Measurements from ENCODE around the gene GALNT4.

The GALNT4 gene

DNA sequence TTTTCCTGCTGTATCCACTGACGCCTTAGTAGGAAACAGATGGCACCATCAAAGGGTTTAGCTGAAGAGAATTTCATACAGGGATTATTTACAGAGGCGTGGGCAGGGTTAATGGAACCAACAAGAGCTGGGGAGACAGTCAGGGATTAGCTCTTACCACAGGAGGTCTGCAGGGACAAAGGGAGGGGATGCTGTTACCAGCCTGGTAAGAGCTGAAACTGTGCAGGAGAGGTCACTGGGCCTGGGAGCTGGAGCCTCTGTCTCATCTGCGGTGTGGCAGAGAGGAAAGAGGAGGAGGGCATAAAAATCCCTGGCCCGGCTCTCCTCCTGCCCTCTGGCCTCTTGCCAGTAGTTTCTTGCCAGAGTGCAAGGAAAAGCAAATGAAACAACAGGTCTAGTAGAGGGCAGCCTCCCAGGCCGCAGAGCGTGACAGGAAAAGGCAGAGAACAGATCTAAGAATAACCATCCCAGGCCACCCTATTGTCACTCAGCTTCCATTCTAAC, 20.1 kb upstream of the GALNT4 start:
- H3K4me3 ChIP-seq (ENCODE audit: low read depth, low read length) = no peak overlapping the region
- TF ChIP-seq, protein P1, sequence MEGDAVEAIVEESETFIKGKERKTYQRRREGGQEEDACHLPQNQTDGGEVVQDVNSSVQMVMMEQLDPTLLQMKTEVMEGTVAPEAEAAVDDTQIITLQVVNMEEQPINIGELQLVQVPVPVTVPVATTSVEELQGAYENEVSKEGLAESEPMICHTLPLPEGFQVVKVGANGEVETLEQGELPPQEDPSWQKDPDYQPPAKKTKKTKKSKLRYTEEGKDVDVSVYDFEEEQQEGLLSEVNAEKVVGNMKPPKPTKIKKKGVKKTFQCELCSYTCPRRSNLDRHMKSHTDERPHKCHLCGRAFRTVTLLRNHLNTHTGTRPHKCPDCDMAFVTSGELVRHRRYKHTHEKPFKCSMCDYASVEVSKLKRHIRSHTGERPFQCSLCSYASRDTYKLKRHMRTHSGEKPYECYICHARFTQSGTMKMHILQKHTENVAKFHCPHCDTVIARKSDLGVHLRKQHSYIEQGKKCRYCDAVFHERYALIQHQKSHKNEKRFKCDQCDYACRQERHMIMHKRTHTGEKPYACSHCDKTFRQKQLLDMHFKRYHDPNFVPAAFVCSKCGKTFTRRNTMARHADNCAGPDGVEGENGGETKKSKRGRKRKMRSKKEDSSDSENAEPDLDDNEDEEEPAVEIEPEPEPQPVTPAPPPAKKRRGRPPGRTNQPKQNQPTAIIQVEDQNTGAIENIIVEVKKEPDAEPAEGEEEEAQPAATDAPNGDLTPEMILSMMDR (IDR thresholded peaks at IDR 0.05; ENCODE audit: low read depth, low read length) = no peak

DNA sequence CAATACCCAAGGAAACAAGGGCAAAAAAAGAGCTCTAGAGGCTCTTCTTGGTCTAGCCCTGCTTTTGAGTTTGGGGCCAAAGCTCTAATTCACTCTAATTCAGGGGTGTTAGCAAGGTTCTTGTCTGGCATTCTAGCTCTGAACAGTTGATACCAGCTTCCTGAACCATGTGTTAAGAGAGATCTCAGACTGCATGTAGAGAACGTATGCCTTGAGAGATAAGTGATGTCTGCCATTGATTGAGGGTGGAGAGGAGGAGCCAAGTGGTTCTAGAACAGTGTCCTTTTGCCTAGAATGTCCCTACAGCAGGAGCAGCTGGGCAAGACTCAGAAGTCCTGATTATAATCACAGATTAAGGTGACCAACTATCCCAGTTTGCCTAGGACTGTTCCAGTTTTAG, 19.4 kb upstream of the GALNT4 start:
- H3K4me3 ChIP-seq (ENCODE audit: low read depth, low read length) = no peak overlapping the region
- TF ChIP-seq, protein P1 (IDR thresholded peaks at IDR 0.05; ENCODE audit: low read depth, low read length) = no peak

DNA sequence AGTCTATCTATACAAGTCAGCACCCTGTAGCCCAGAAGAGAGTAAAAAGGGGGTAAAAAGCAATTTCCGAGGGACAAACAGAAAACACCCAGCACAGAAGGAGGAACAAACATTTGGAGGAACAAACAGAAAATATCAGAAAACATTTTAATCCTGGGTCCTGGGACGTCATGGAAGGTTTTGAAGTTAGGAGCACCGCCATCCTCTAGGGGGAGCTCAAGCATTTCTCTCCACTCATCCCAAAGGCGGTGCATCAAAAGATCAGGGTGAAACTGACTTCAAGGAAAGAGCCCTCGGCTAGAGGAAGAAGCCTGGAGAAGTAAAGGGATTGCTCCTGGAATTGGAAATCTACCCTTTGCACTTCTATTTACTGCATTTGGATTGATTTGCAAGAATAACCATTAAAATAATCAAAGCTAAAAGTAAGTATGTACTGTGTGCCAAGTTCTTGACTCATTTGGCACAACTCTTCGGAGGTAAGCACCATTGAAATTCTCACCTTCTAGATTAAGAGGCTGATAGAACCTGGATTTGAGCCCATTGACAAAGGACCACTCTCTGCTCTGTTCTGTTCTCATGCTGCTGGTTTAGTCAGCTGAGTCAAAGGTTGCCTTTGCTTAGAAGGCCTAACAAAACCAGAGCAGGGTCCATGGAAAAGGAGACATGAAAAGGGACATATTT, 18.5 kb upstream of the GALNT4 start:
- H3K4me3 ChIP-seq (ENCODE audit: low read depth, low read length) = no peak overlapping the region
- TF ChIP-seq, protein P1 (IDR thresholded peaks at IDR 0.05; ENCODE audit: low read depth, low read length) = peak; percentile 80

DNA sequence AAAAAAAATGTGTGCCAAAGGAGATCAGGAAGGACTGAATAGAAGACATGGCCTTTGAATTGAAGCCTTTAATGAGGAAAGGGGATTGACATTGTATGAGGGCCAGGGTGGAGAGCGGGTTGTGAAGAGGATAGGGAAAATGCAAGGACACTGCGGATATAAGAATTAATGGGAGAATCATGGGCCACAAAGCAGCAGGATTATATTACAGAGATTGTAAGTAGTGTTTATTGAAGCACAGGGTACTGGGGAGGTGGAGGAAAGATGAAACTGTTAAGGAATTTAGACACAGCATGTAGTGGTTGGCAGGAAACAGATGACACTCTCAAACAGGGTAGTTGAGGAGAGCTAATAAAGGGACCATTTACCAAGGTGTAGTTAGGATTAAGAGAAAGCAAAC, 17.6 kb upstream of the GALNT4 start:
- H3K4me3 ChIP-seq (ENCODE audit: low read depth, low read length) = no peak overlapping the region
- TF ChIP-seq, protein P1 (IDR thresholded peaks at IDR 0.05; ENCODE audit: low read depth, low read length) = no peak

DNA sequence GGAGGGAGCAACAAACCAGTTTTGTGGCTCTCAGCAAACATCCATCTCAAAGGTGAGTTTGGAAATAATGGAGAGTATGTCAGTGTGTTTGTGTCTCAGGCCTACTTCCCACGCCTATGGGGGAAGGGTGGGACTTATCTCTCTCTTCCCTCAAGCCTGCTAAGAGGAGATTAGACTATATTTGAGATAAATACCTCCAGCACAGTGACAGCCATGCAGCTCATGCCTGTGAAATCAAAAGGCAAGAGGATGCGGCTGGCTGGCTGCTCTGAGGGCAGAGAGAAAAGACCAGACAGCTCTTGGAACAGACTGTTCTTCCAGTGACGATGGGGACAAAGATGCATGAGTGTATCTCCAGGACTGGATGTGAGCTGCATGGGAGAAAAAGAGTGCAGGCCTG, 16.0 kb upstream of the GALNT4 start:
- H3K4me3 ChIP-seq (ENCODE audit: low read depth, low read length) = no peak overlapping the region
- TF ChIP-seq, protein P1 (IDR thresholded peaks at IDR 0.05; ENCODE audit: low read depth, low read length) = no peak

DNA sequence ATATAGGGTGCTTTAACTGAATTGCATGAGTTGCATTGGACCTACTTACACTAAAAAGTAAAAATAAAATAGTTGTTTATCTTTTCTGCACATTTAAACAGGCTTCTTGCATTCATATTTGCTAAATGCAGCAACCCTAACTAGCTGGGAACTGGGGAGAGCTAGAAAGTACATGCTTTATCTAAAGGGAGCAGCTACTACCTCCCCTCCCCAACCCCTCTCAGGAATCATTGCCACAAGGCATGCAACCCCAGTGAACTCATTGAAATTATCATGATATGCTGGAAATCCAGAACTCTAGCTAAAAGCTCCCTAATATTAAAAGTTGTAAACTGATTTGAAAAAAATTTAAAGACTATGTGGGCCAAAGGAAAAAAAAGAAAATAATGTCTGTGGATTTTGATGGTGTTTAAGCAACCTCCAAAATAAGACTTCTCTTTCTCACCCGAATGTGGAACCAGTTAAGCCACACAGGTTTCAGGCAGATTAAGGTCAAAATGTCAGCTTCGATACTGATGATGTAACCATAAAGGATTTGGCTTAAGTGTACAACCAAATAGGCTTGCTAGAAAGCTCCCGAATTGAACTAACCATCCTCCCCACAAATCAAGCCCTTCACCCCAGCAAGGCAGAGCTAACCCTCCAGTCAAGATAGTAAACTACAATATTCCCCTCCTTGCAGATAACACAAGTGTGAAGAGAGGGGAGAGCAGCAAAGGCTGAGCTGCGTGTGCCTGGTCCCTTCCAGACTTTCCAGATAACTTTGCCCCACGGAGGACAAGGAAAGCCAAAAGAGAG, 15.0 kb upstream of the GALNT4 start:
- TF ChIP-seq, protein P1 (IDR thresholded peaks at IDR 0.05; ENCODE audit: low read depth, low read length) = no peak

DNA sequence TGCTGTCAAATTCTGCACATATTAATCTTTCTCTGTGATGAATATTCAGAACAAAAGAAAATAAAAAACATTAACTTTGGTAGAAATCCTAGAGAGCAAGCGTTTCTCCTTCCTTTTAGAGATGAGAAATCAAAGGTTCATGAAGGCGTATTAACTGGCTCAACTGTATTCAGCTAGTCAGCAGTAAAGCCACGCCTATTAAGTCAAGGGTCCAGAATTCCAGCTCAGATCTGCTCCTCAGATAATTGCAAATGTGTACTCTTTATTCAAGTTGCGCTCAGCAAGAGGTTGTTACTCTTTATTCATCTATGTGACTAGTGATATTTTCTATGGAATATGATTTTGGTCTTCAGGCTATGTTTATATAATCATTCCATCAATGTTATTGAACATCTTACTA, 14.3 kb upstream of the GALNT4 start:
- H3K4me3 ChIP-seq (ENCODE audit: low read depth, low read length) = no peak overlapping the region
- TF ChIP-seq, protein P1 (IDR thresholded peaks at IDR 0.05; ENCODE audit: low read depth, low read length) = no peak

More for the DNA sequence above, 15.0 kb upstream of the GALNT4 start:
- H3K4me3 ChIP-seq (ENCODE audit: low read depth, low read length) = no peak overlapping the region
